SU-DHL-6 (cell line): ENCODE data around the gene CERK.
A peak's percentile ranks its signal among the peaks of the same experiment; 100 is the strongest.

Experiments
- H2AFZ ChIP-seq: fragments of 200-600 bp; sonication (generic); 2 replicates; pipeline ENCODE4 v1.6.1; 2014; ENCODE audit warnings: low read depth, mild to moderate bottlenecking, moderate library complexity, mixed read lengths, antibody characterized with exemption, low read length; ENCODE audit not compliant: severe bottlenecking
- H3F3A ChIP-seq: fragments of 200-600 bp; shearing (Covaris generic); 2 replicates; pipeline ENCODE4 v1.6.0; 2016; ENCODE audit warnings: antibody characterized with exemption, mild to moderate bottlenecking; ENCODE audit not compliant: insufficient read depth
- H3K27ac ChIP-seq: fragments of 200-600 bp; sonication (generic); 2 replicates; pipeline ENCODE4 v1.5.1; 2016; ENCODE audit warnings: low read depth, mild to moderate bottlenecking, low read length, moderate library complexity, mixed read lengths
- H3K27me3 ChIP-seq: fragments of 200-600 bp; sonication (generic), shearing (Covaris generic); 2 replicates; pipeline ENCODE4 v1.6.0; 2014; ENCODE audit warnings: mild to moderate bottlenecking, low read length
- H3K36me3 ChIP-seq: fragments of 200-600 bp; sonication (generic); 2 replicates; pipeline ENCODE4 v1.6.1; 2014; ENCODE audit warnings: mild to moderate bottlenecking, low read length, mixed read lengths
- H3K4me2 ChIP-seq: fragments of 300-600, 200-600 bp; shearing (Covaris generic), sonication (generic); 2 replicates; pipeline ENCODE4 v1.6.0; 2014; ENCODE audit warnings: low read length, low read depth, mild to moderate bottlenecking; ENCODE audit not compliant: poor library complexity, severe bottlenecking
- H3K4me3 ChIP-seq: fragments of 200-600 bp; sonication (generic); 2 replicates; pipeline ENCODE4 v1.5.1; 2014; ENCODE audit warnings: antibody characterized with exemption, low read length, mild to moderate bottlenecking, mixed read lengths; ENCODE audit not compliant: insufficient read depth, poor library complexity, severe bottlenecking
- H3K79me2 ChIP-seq: fragments of 200-600 bp; sonication (generic); 2 replicates; pipeline ENCODE4 v1.6.1; 2014; ENCODE audit warnings: mild to moderate bottlenecking, low read length, moderate library complexity; ENCODE audit not compliant: insufficient read depth
- H3K9ac ChIP-seq: fragments of 200-600 bp; sonication (generic); 2 replicates; pipeline ENCODE4 v1.7.0; 2014; ENCODE audit warnings: mild to moderate bottlenecking, low read length
- H3K9me2 ChIP-seq: fragments of 200-600 bp; sonication (generic); replicated peaks from 2 replicates; pipeline ENCODE4 v1.6.1; 2014; ENCODE audit warnings: low read length; ENCODE audit not compliant: insufficient read depth
- H3K9me3 ChIP-seq: fragments of 200-600 bp; sonication (generic); 2 replicates; pipeline ENCODE4 v1.6.1; 2014; ENCODE audit warnings: low read length, mixed read lengths; ENCODE audit not compliant: insufficient read depth
- H4K20me1 ChIP-seq: fragments of 200-600 bp; sonication (generic); 2 replicates; pipeline ENCODE4 v1.6.1; 2014; ENCODE audit warnings: low read depth, mild to moderate bottlenecking, antibody characterized with exemption, low read length, moderate library complexity, mixed read lengths
- EZH2phosphoT487 ChIP-seq: fragments of 200-600 bp; sonication (generic), shearing (Covaris generic); conservative IDR thresholded peaks from 2 replicates; pipeline ENCODE4 v1.6.1; 2018; ENCODE audit warnings: mild to moderate bottlenecking, antibody characterized with exemption, low read length, moderate library complexity, mixed read lengths
- TF ChIP-seq, protein P1 (sequence below): fragments of 200-600 bp; sonication (generic); IDR thresholded peaks from one replicate; pipeline ENCODE4 v1.5.1; 2017; ENCODE audit warnings: antibody characterized with exemption, mild to moderate bottlenecking, low read length, moderate library complexity; ENCODE audit not compliant: insufficient read depth, poor library complexity, severe bottlenecking

The CERK gene

DNA sequence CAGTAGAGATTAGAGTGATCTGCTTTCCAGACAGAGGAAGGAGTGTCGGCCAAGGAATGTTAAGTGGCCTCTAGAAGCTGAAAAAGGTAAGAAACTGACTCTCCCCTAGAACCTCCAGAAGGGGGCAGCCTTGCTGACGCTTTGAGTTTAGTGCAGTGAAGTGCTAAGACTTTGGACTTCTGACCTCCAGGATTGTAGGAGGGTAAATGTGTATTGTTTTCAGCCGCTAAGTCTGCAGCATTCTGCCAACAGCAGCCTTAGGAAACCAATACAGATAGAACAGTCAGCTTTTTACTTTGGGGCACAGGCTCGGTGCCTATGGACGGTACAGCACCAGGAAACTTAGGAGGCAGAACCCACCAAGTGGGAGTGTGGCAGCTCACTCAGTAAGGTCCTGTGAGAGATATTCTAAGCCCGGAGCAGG is 20.8 kb upstream of the CERK start:
- no peak overlapping the region for H2AFZ ChIP-seq
- peaks cover 19% of the 10 kb centered on the region for H3K79me2 ChIP-seq
- no peak overlapping the region for H3K4me2 ChIP-seq
- no peaks in the 10 kb centered on the region for H3K27me3 ChIP-seq
- no peak overlapping the region; the same call in 1 of the 2 replicates for H3K27ac ChIP-seq
- no peak overlapping the region for H3K4me3 ChIP-seq
- H4K20me1 ChIP-seq: no peaks in the 10 kb centered on the region
- H3K36me3 ChIP-seq: no peaks in the 10 kb centered on the region
- H3K9me2 ChIP-seq: no peaks in the 10 kb centered on the region
- H3F3A ChIP-seq: peaks cover 23% of the 10 kb centered on the region
- no peak for TF ChIP-seq EZH2phosphoT487
- TF ChIP-seq, protein P1, sequence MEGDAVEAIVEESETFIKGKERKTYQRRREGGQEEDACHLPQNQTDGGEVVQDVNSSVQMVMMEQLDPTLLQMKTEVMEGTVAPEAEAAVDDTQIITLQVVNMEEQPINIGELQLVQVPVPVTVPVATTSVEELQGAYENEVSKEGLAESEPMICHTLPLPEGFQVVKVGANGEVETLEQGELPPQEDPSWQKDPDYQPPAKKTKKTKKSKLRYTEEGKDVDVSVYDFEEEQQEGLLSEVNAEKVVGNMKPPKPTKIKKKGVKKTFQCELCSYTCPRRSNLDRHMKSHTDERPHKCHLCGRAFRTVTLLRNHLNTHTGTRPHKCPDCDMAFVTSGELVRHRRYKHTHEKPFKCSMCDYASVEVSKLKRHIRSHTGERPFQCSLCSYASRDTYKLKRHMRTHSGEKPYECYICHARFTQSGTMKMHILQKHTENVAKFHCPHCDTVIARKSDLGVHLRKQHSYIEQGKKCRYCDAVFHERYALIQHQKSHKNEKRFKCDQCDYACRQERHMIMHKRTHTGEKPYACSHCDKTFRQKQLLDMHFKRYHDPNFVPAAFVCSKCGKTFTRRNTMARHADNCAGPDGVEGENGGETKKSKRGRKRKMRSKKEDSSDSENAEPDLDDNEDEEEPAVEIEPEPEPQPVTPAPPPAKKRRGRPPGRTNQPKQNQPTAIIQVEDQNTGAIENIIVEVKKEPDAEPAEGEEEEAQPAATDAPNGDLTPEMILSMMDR: peak; percentile 64
- H3K9me3 ChIP-seq: peaks cover 13% of the 10 kb centered on the region; the same call in 1 of the 2 replicates
- no peak overlapping the region for H3K9ac ChIP-seq

DNA sequence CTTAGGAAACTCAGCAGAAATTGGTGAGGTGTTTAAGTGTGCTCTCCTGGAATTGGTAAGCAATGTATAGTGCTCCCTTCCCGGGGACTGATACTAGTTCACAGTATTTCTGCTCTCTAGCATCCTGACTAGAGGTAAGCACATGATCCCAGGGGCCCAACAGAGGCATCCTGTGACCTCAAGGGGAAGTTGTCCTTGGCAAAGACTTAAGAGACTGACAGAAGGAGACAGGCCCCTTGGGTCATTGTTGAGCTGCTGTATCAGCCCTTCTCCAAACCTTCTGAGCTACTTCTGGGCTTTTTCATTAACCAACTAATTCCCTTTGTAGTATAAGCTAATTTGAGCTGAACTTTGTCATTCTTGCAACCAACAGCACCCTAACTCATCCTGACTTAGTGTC is 20.1 kb upstream of the CERK start:
- Histone ChIP-seq H4K20me1 (no peaks in the 10 kb centered on the region), H3K4me3 (no peak overlapping the region), H3K9me2 (no peaks in the 10 kb centered on the region), H3K9ac (no peak overlapping the region), H3K79me2 (peaks cover 12% of the 10 kb centered on the region), H2AFZ (no peak overlapping the region), H3F3A (peaks cover 23% of the 10 kb centered on the region), H3K36me3 (no peaks in the 10 kb centered on the region), H3K4me2 (no peak overlapping the region), H3K27me3 (no peaks in the 10 kb centered on the region), H3K27ac (no peak overlapping the region), H3K9me3 (peaks cover 13% of the 10 kb centered on the region; the same call in 1 of the 2 replicates)
- no peak for TF ChIP-seq EZH2phosphoT487
- TF ChIP-seq, protein P1: no peak

- H3K36me3 ChIP-seq: no peaks in the 10 kb centered on the region
- H3K4me3 ChIP-seq: no peak overlapping the region
- H3K9me2 ChIP-seq: no peaks in the 10 kb centered on the region
- H3K27me3 ChIP-seq: no peaks in the 10 kb centered on the region
- TF ChIP-seq, protein P1: no peak
- no peak for TF ChIP-seq EZH2phosphoT487
- no peak overlapping the region for H3K4me2 ChIP-seq
- peaks cover 13% of the 10 kb centered on the region; the same call in 1 of the 2 replicates for H3K9me3 ChIP-seq
- no peaks in the 10 kb centered on the region for H4K20me1 ChIP-seq
- peaks cover 23% of the 10 kb centered on the region for H3F3A ChIP-seq
- no peak overlapping the region for H3K27ac ChIP-seq
- no peak overlapping the region for H3K9ac ChIP-seq
- H2AFZ ChIP-seq: no peak overlapping the region
- H3K79me2 ChIP-seq: 0 out of 2 replicates have a peak, but pooled peaks cover 3% of the 10 kb centered on the region
Measured at GRCh38 chr22:46757104-46757503, 19.1 kb upstream of the CERK start.
